SK-N-SH (cell line): ENCODE data around the gene ZFC3H1. TPM values are rescaled to one million over a fixed set of nuclear protein-coding genes. Genes with fewer than 3 reads are reported as not detected.

Experiments
- CTCF ChIA-PET: fragments of 300-600, 350-600 bp; formaldehyde crosslinking; extraction: SDS; loops from one replicate; lab custom pipeline; 2021; lab: Yijun Ruan, JAX
- POLR2A ChIA-PET: fragments of 350-600 bp; sonication (Branson Sonifier 250); formaldehyde crosslinking; extraction: SDS; loops from one replicate; lab custom pipeline; 2020; ENCODE audit warnings: antibody characterized with exemption, inconsistent platforms; lab: Yijun Ruan, JAX
- DNase-seq: peaks from one replicate; pipeline ENCODE4 v3.0.0; 2012
- H2AFZ ChIP-seq: fragments of 200-600 bp; sonication (generic); 2 replicates; pipeline ENCODE4 v1.8.1; 2016; ENCODE audit warnings: antibody characterized with exemption, mild to moderate bottlenecking, low read depth
- H3F3A ChIP-seq: fragments of 200-600 bp; sonication (generic); replicated peaks from 2 replicates; pipeline ENCODE3; 2016; ENCODE audit warnings: antibody characterized with exemption, mild to moderate bottlenecking; ENCODE audit not compliant: insufficient read depth
- H3K27ac ChIP-seq, 2 experiments: fragments of 200-500 bp in 1 of 2; fragments of 200-600 bp in 1 of 2; sonication (Bioruptor generic) in 1 of 2; sonication (generic), shearing (Covaris generic) in 1 of 2; 2 replicates each; pipeline versions ENCODE4 v1.5.1 to v1.6.1; 2014 to 2016; ENCODE audit warnings: low read depth in 2 of 2, inconsistent platforms in 1 of 2, low read length in 1 of 2, mild to moderate bottlenecking in 1 of 2, mixed read lengths in 1 of 2
- H3K27me3 ChIP-seq: fragments of 200-600 bp; sonication (generic), shearing (Covaris generic); 2 replicates; pipeline ENCODE4 v1.6.1; 2016; ENCODE audit warnings: mixed run types; ENCODE audit not compliant: insufficient read depth
- H3K36me3 ChIP-seq, 2 experiments: fragments of 200-500 bp in 1 of 2; fragments of 200-600 bp in 1 of 2; sonication (Bioruptor generic) in 1 of 2; sonication (generic) in 1 of 2; replicated peaks in 1 of 2; 2 replicates each; pipeline versions ENCODE3 to v1.5.1; 2014 to 2016; ENCODE audit warnings: low read length in 1 of 2, mild to moderate bottlenecking in 1 of 2; ENCODE audit not compliant: insufficient read depth in 2 of 2, control insufficient read depth in 1 of 2
- H3K4me1 ChIP-seq, 2 experiments: fragments of 200-500 bp in 1 of 2; fragments of 200-600 bp in 1 of 2; sonication (Bioruptor generic) in 1 of 2; sonication (generic), shearing (Covaris generic) in 1 of 2; 2 replicates each; pipeline versions ENCODE4 v1.5.1 to v1.6.1; 2014 to 2016; ENCODE audit warnings: low read depth in 1 of 2, low read length in 1 of 2, mixed run types in 1 of 2; ENCODE audit not compliant: insufficient read depth in 2 of 2, control insufficient read depth in 1 of 2
- H3K4me2 ChIP-seq: fragments of 200-600 bp; sonication (generic), shearing (Covaris generic); 2 replicates; pipeline ENCODE4 v1.6.1; 2017; ENCODE audit warnings: mixed run types
- H3K4me3 ChIP-seq, 2 experiments: fragments of 200-500 bp in 1 of 2; fragments of 200-600 bp in 1 of 2; sonication (Bioruptor generic) in 1 of 2; sonication (generic), shearing (Covaris generic) in 1 of 2; 2 replicates each; pipeline versions ENCODE4 v1.5.1 to v1.8.1; 2014 to 2016; ENCODE audit warnings: low read depth in 2 of 2, inconsistent platforms in 1 of 2, low read length in 1 of 2, mild to moderate bottlenecking in 1 of 2, mixed read lengths in 1 of 2, moderate library complexity in 1 of 2
- H3K79me2 ChIP-seq: fragments of 200-600 bp; sonication (generic); 2 replicates; pipeline ENCODE4 v1.8.1; 2017; ENCODE audit warnings: mild to moderate bottlenecking; ENCODE audit not compliant: insufficient read depth
- H3K9ac ChIP-seq: fragments of 200-600 bp; sonication (generic); 2 replicates; pipeline ENCODE4 v1.6.1; 2017; ENCODE audit warnings: mixed run types
- H3K9me2 ChIP-seq: fragments of 200-600 bp; sonication (generic); 2 replicates; pipeline ENCODE4 v1.6.1; 2017; ENCODE audit warnings: mixed run types
- H3K9me3 ChIP-seq: fragments of 200-600 bp; sonication (generic); 2 replicates; pipeline ENCODE4 v1.6.1; 2017; ENCODE audit warnings: mixed run types, mild to moderate bottlenecking, moderate library complexity
- H4K20me1 ChIP-seq: fragments of 200-600 bp; sonication (generic); 2 replicates; pipeline ENCODE4 v1.6.1; 2017; ENCODE audit warnings: mild to moderate bottlenecking, mixed run types; ENCODE audit not compliant: insufficient read depth
- CHD2 ChIP-seq: fragments of 150-350 bp; IDR thresholded peaks from 2 replicates; pipeline ENCODE4 v1.6.1; 2018; ENCODE audit warnings: low read length; ENCODE audit not compliant: partially characterized antibody
- EZH2phosphoT487 ChIP-seq: fragments of 200-600 bp; sonication (generic); IDR thresholded peaks from 2 replicates; pipeline ENCODE4 v1.6.1; 2017; ENCODE audit warnings: low read depth, mixed run types, mild to moderate bottlenecking, antibody characterized with exemption, moderate library complexity, borderline replicate concordance
- FOXJ3 ChIP-seq: sonication (generic); formaldehyde crosslinking; IDR thresholded peaks from 2 replicates; pipeline ENCODE4 v1.5.1; 2020; ENCODE audit warnings: mild to moderate bottlenecking, missing genetic modification reagents
- FOXM1 ChIP-seq: IDR thresholded peaks from 2 replicates; pipeline ENCODE4 v1.4.0; 2012; ENCODE audit warnings: low read depth, mild to moderate bottlenecking
- JUND ChIP-seq: IDR thresholded peaks from 2 replicates; pipeline ENCODE4 v1.4.0; 2012
- MEF2A ChIP-seq: IDR thresholded peaks from 2 replicates; pipeline ENCODE4 v1.4.0; 2012; ENCODE audit warnings: low read depth, borderline replicate concordance
- NFIC ChIP-seq: IDR thresholded peaks from 2 replicates; pipeline ENCODE4 v1.4.0; 2012; ENCODE audit warnings: borderline replicate concordance
- NRF1 ChIP-seq: IDR thresholded peaks from 2 replicates; pipeline ENCODE4 v1.6.1; 2012; ENCODE audit warnings: low read depth, mild to moderate bottlenecking, low read length
- POLR2AphosphoS5 ChIP-seq: IDR thresholded peaks from 2 replicates; pipeline ENCODE4 v1.6.1; 2012; ENCODE audit warnings: low read depth, low read length
- RAD21 ChIP-seq: IDR thresholded peaks from 2 replicates; pipeline ENCODE4 v1.6.1; 2012; ENCODE audit warnings: mild to moderate bottlenecking, low read length
- RCOR1 ChIP-seq: fragments of 150-350 bp; IDR thresholded peaks from 2 replicates; pipeline ENCODE4 v1.6.1; 2017; ENCODE audit warnings: antibody characterized with exemption, low read length
- RFX5 ChIP-seq: IDR thresholded peaks from 2 replicates; pipeline ENCODE4 v1.6.1; 2012; ENCODE audit warnings: mild to moderate bottlenecking, improper control_type of control experiment, low read length
- RXRA ChIP-seq: IDR thresholded peaks from 2 replicates; pipeline ENCODE4 v1.4.0; 2012; ENCODE audit warnings: low read depth, mild to moderate bottlenecking, borderline replicate concordance
- SIN3A ChIP-seq: IDR thresholded peaks from 2 replicates; pipeline ENCODE4 v1.6.1; 2012; ENCODE audit warnings: low read depth, mild to moderate bottlenecking, low read length, moderate library complexity, borderline replicate concordance
- YY1 ChIP-seq: IDR thresholded peaks from 2 replicates; pipeline ENCODE4 v1.4.0; 2012; ENCODE audit warnings: low read depth, mild to moderate bottlenecking
- WGBS: methylation state at CpG from one replicate; pipeline ENCODE4 v1.1.6; 2017; ENCODE audit warnings: low lambda C conversion rate; 5-methylcytosine and 5-hydroxymethylcytosine counted together
- polyA plus RNA-seq, 3 experiments: library from polyadenylated mRNA; depleted of rRNA; stranded (reverse); fragments of >200 nt; gene quantifications; 2 replicates each; pipeline ENCODE4 v1.2.3, GENCODE V29; 2012
- TF ChIP-seq, protein P1 (sequence below): IDR thresholded peaks from 2 replicates; pipeline ENCODE4 v1.6.1; 2012; ENCODE audit warnings: mild to moderate bottlenecking, low read depth, low read length, moderate library complexity
- TF ChIP-seq, protein P2 (sequence below): IDR thresholded peaks from 2 replicates; pipeline ENCODE4 v1.4.0; 2012; ENCODE audit warnings: low read depth
- TF ChIP-seq, protein P3 (sequence below): fragments of 150-350 bp; IDR thresholded peaks from 2 replicates; pipeline ENCODE4 v1.6.1; 2017; ENCODE audit warnings: antibody characterized with exemption, low read length, low read depth, borderline replicate concordance
- TF ChIP-seq, protein P4 (sequence below): IDR thresholded peaks from 2 replicates; pipeline ENCODE4 v1.4.0; 2012; ENCODE audit warnings: low read depth, borderline replicate concordance

ZFC3H1 gene
- polyA plus RNA-seq, 1 of the 3 experiments (the other 2 are of a cell fraction), result 19.1 TPM

DNA sequence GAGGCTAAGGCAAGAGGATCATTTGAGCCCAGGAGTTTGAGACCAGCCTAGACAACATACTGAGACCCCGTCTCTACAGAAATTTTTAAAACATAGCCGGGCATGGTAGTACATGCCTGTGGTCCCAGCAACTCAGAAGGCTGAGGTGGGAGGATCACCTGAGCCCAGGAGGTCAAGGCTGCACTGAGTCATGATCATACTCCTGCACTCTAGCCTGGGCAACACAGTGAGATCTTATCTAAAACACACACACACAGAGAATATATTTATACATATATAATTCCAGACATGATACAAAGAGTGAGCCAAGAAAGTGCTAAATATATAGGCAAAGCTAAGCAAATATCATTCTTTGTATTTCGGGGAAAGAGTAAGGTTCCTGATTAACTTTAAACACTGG lies 9.4 kb downstream of the ZFC3H1 start:
- no peaks in the 10 kb centered on the region for H3K27me3 ChIP-seq
- TF ChIP-seq NRF1 (no peak), RXRA (no peak), JUND (no peak), EZH2phosphoT487 (no peak), POLR2AphosphoS5 (no peak), MEF2A (no peak), YY1 (no peak)
- TF ChIP-seq, protein P1, sequence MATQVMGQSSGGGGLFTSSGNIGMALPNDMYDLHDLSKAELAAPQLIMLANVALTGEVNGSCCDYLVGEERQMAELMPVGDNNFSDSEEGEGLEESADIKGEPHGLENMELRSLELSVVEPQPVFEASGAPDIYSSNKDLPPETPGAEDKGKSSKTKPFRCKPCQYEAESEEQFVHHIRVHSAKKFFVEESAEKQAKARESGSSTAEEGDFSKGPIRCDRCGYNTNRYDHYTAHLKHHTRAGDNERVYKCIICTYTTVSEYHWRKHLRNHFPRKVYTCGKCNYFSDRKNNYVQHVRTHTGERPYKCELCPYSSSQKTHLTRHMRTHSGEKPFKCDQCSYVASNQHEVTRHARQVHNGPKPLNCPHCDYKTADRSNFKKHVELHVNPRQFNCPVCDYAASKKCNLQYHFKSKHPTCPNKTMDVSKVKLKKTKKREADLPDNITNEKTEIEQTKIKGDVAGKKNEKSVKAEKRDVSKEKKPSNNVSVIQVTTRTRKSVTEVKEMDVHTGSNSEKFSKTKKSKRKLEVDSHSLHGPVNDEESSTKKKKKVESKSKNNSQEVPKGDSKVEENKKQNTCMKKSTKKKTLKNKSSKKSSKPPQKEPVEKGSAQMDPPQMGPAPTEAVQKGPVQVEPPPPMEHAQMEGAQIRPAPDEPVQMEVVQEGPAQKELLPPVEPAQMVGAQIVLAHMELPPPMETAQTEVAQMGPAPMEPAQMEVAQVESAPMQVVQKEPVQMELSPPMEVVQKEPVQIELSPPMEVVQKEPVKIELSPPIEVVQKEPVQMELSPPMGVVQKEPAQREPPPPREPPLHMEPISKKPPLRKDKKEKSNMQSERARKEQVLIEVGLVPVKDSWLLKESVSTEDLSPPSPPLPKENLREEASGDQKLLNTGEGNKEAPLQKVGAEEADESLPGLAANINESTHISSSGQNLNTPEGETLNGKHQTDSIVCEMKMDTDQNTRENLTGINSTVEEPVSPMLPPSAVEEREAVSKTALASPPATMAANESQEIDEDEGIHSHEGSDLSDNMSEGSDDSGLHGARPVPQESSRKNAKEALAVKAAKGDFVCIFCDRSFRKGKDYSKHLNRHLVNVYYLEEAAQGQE, result no peak
- H3K79me2 ChIP-seq, result peaks cover 99% of the 10 kb centered on the region
- DNase-seq, result no peak
- H3K9me3 ChIP-seq, result 0 out of 2 replicates have a peak, but pooled peaks cover 13% of the 10 kb centered on the region
- H3F3A ChIP-seq, result no peaks in the 10 kb centered on the region
- H3K9me2 ChIP-seq, result no peaks in the 10 kb centered on the region
- no peak overlapping the region for H3K9ac ChIP-seq
- H3K4me1 ChIP-seq, result peaks cover 0 to 4% of the 10 kb centered on the region in 2 experiments; a peak in 2 of 4 replicates
- WGBS, result 73% methylated on average over 3 of the region's 3 CpGs
- peaks cover 77 to 92% of the 10 kb centered on the region in 2 experiments for H3K36me3 ChIP-seq
- no peak overlapping the region for H3K4me3 ChIP-seq
- POLR2A ChIA-PET, result no interaction called here
- H3K27ac ChIP-seq, result no peak overlapping the region
- H4K20me1 ChIP-seq, result peaks cover 25% of the 10 kb centered on the region
- no peak overlapping the region for H3K4me2 ChIP-seq
- CTCF ChIA-PET, result interaction anchor here (0.9 kb wide), 1 partner anchor 17 kb away, joined by 3 read pairs; no protein-coding TSS in a partner anchor
- H2AFZ ChIP-seq, result no peak overlapping the region

DNA sequence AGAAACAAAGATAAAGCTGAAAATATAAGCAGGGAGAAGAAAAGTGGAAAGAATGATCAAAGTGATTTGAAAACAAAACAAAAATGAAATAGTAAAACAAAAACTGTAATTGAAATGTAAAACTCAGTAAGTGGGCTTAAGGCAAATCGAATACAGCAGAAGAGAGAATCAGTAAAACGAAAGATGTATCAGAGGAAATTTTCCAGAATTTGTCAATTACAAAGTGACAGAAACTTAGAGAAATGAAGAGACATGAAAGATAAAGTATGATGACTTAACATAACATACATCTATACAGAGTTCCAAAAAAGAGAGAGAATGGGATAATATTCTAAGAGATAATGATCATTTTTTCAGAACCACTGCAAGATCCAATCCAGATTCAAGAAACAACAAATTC lies 10.5 kb downstream of the ZFC3H1 start:
- H4K20me1 ChIP-seq, result peaks cover 34% of the 10 kb centered on the region
- H3F3A ChIP-seq, result no peaks in the 10 kb centered on the region
- no peak for DNase-seq
- H3K4me1 ChIP-seq, result peaks cover 0 to 4% of the 10 kb centered on the region in 2 experiments; a peak in 2 of 4 replicates
- ChIA-PET POLR2A (no interaction called here), CTCF (no interaction called here)
- peaks cover 99% of the 10 kb centered on the region for H3K79me2 ChIP-seq
- no peak overlapping the region for H3K4me3 ChIP-seq
- 93% methylated on average over 2 of the region's 2 CpGs for WGBS
- H3K9me2 ChIP-seq, result no peaks in the 10 kb centered on the region
- H3K9ac ChIP-seq, result no peak overlapping the region
- H3K27ac ChIP-seq, result no peak overlapping the region
- H3K27me3 ChIP-seq, result no peaks in the 10 kb centered on the region
- 0 out of 2 replicates have a peak, but pooled peaks cover 13% of the 10 kb centered on the region for H3K9me3 ChIP-seq
- peaks cover 71 to 91% of the 10 kb centered on the region in 2 experiments for H3K36me3 ChIP-seq
- no peak overlapping the region for H2AFZ ChIP-seq
- H3K4me2 ChIP-seq, result no peak overlapping the region
- TF ChIP-seq, protein P1, result no peak
- TF ChIP-seq RFX5, result no peak
- TF ChIP-seq CHD2, result no peak
- TF ChIP-seq, protein P2, sequence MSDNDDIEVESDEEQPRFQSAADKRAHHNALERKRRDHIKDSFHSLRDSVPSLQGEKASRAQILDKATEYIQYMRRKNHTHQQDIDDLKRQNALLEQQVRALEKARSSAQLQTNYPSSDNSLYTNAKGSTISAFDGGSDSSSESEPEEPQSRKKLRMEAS, result no peak
- TF ChIP-seq, protein P3, sequence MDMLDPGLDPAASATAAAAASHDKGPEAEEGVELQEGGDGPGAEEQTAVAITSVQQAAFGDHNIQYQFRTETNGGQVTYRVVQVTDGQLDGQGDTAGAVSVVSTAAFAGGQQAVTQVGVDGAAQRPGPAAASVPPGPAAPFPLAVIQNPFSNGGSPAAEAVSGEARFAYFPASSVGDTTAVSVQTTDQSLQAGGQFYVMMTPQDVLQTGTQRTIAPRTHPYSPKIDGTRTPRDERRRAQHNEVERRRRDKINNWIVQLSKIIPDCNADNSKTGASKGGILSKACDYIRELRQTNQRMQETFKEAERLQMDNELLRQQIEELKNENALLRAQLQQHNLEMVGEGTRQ, result no peak
- TF ChIP-seq RAD21, result no peak
- TF ChIP-seq, protein P4, sequence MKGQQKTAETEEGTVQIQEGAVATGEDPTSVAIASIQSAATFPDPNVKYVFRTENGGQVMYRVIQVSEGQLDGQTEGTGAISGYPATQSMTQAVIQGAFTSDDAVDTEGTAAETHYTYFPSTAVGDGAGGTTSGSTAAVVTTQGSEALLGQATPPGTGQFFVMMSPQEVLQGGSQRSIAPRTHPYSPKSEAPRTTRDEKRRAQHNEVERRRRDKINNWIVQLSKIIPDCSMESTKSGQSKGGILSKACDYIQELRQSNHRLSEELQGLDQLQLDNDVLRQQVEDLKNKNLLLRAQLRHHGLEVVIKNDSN, result no peak
- no peak for TF ChIP-seq POLR2AphosphoS5
- no peak for TF ChIP-seq SIN3A
- TF ChIP-seq YY1, result no peak
- TF ChIP-seq FOXJ3 (CRISPR knock-in tag), result no peak
- no peak for TF ChIP-seq RCOR1
- no peak for TF ChIP-seq NFIC
- TF ChIP-seq EZH2phosphoT487, result no peak
- no peak for TF ChIP-seq FOXM1
